Endometrium (tissue), 2 donors: ENCODE data around the gene ENTR1.

Experiments used
- FAIRE-seq: peaks from 2 replicates; lab custom pipeline; 2012; peaks lifted over from hg19 to GRCh38; lab: Jason Lieb, UNC
- donor health status: control.
- donor health status: control.

The ENTR1 gene

DNA sequence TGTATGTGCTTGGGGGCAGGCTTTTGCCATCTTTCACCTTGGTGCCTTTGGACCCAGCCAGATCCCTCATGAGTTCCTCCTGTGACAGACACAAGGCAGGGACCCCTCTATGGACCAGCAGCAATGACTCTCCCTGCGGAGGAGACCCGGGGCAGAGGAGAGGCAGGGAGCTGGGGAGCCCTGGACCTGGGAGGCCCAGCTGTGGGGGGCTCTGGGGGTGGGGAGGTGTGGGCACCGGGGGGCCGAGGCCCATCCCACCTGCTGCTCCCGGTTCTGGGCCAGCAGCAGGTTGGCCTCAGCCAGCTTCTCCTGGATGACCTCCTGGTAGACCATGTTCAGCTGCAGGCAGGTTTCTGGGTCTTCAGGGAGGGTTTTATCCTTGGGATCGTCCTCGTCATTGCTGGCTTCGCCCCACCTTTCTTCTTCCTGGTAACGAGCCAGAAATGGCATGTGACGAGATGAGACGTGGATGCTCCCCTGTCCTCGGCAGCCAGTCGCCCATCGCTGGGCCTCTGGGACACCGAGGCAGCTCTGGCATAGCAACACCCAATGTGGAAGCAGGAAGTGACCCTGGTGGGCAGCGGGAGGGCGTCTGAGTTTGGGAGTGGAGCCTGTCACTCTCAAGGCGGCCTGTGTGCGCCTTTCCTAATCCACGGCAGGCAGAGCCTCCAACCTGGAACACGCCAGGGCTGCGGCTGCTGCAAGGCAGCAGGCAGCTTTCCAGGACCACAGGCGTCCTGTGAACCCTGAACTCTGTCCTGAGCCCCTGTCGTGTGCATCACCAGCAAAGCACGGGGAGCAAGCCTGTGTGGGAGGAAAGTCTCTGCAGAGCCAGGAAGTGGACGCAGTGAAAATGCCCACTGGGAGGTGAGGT is 14.8 kb downstream of the ENTR1 start:
- no peak for FAIRE-seq

GRCh38 chr9:136395020-136395340 is 15.4 kb downstream of the ENTR1 start:
- no peak for FAIRE-seq

DNA sequence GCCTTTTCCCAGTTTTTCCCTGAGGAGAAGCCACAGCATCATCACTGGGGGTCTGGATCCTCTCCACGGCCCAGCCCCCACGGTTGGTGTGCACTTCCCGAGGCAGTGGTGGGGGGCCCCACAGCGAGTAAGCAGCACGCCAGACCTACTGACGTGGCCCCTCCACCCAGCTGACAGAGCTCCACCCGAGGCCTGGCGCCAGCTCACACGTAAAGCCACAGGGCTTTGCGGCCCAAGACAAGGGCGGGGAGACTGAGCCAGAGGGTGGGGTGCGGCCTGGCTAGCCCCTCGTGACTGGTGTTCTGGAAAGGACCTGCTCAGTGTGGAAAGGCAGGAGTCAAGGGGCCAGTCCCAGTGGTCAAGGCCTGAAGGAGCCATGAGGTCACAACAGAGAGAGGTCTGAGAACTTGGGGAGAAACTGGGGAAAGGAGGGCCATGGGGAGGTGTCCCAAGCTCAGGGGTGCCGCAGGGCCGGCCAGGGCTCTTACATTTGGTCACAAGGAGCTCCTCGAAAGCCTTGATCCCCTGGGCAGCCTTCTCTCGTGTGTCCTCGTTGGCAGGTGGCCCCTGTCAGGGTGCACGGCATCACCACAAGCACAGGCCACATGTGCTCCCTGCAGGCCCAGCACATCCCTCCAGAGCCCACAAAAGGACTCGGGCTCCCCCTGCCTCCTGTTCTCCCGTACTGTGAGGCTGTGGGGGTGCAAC is 15.9 kb downstream of the ENTR1 start:
- FAIRE-seq = no peak

DNA sequence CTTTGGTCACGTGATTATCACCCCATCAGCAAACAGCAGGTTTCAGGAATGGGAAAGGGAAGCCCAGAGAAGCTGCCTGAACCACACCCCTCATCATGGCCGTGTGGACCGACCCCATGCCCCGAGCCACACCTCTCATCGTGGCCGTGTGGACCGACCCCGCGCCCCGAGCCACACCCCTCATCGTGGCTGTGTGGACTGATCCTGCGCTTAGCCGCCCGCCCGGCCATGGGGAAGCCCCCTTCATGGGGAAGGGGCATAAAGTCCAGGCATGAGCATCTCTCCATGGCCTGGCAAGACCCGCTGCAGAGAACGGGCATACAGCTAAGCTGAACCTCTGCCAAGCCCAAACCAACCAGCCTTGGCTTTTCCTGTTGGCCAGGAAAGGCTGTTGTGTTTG is 16.9 kb downstream of the ENTR1 start:
- no peak for FAIRE-seq

DNA sequence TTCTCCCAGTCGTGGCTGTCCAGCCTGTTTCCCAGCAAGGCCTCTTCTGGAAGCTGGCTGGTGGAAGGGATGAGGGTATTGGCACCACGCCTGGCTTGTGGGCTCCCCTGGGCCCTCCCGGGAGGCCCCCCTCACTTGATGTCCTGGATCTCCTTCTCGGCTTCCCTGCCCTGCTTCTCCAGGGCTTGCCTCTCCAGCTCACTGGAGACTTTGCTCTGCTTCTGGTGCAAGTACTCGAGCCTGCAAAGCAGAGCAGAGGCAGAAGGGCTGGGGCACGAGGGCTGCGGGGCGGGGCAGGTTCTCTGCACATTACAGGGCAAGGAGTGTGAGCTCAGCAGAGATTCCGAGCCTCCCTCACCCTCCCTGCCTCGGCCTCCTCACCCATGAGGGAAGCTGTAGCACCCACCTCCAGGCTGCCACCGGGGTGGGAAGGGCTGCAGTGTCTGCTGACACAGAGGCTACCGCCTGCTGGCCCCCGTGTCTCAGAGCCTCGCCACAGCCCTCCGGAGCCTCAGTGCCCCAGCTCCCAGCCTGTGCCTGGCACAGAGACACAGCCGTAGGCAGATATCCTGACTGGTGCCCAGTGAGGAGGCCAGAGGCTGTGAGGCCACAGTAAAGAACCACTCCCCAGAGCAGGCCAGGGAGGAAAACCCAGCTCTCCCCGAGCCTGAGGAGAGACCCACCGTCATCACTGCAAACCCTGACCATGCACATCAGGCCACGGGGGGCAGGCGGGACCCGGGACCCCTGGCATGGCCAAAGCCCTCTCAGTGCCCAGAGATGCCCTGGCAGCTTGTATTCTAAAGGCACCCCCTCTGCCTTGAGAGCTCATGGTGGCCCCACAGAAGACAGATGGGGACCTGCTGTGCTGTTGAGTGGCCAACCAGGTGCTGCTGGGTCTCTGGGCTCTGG is 17.6 kb downstream of the ENTR1 start:
- FAIRE-seq = no peak

- no peak for FAIRE-seq
Measured at GRCh38 chr9:136391737-136392537, 18.5 kb downstream of the ENTR1 start.

- no peak for FAIRE-seq
Measured at GRCh38 chr9:136389396-136389795, 21.0 kb downstream of the ENTR1 start.

- FAIRE-seq = no peak
Measured at GRCh38 chr9:136387217-136387616, 23.2 kb downstream of the ENTR1 start.

GRCh38 chr9:136386018-136386417 is 24.4 kb downstream of the ENTR1 start:
- no peak for FAIRE-seq

DNA sequence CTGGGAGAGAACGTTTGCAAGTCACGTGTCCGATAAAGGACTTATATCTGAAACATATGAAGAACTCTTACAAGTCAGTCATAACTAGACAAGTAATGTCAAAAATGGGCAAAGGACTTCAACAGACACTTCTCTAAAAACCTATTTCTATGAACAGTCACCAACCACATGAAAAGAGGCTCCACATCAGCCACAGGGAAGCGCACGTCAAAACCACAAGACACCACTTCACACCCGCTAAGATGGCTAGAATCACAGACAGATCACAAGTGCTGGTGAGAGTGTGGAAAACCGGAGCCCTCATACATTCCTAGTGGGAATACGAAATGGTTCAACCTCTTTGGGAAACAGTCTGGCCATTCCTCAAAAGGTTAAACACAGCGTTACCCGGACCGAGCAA is 25.4 kb downstream of the ENTR1 start:
- FAIRE-seq = no peak

GRCh38 chr9:136383436-136383835 is 27.0 kb downstream of the ENTR1 start:
- no peak for FAIRE-seq

DNA sequence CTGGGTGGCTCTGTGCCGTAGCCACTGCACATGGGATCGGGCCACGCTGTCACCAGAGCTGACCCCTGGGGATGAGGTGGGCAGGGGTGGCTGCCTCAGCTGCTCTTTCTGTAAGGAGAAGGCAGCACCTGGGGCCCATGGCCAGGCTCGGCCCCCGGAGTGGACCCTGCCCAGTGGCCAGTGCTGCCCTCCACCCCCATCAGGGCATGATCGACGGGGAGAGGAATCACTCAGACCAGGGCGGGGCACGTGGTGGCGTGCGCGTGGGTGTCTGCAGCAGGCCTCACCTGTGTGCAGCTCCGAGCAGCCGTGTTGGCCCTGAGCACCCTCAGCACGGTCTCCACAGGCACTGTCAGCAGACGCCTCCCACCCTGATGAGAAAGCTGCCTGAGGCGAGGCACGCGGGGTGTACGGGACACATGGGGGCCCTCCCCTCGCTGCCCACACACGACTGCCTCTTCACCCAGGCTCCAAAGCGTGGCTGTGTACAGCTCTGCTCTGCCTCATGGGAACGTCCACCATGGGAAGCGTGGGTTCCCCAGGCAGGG is 28.4 kb downstream of the ENTR1 start:
- no peak for FAIRE-seq

GRCh38 chr9:136381311-136381710 is 29.1 kb downstream of the ENTR1 start:
- no peak for FAIRE-seq

GRCh38 chr9:136380381-136380780 is 30.0 kb downstream of the ENTR1 start:
- FAIRE-seq = no peak

DNA sequence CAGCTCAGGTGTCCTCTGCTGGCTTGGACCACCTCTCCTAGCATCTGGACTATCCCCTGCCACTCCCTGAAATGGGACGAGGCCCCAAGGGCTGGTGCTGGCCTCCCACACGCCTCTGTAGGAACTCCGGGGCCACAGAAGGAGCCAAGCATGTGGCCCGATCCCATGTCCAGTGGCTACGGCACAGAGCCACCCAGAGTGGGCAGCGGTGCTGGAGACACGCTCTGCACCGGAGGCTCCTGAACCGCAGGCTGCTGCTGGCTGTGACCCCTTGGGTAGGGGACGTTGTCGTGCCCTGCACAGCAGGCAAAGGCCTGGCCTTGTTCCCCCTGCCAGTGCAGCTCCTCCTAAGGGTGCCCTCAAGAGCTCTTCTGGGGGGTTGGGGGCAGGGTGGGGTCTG is 30.5 kb downstream of the ENTR1 start:
- no peak for FAIRE-seq

DNA sequence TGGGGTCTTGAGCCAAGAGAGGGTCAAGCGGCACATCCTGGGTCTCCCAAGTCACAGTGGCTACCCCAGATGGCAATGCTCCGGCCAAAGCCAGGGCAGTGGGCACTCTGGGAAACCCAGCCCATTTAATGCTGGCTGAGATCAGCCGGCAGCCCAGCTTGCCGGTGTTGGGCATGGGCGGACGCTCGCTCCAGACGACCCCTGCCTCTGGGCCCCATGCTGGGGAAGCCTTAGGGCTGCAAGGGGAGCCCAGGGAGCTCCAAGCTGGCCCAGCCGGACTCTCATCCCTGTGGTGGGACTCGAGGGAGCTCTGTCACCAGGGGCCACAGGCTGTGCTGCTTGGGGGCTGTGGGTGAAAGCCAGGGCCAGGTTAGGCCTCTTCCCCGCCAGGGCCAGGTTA is 31.0 kb downstream of the ENTR1 start:
- FAIRE-seq = no peak

GRCh38 chr9:136379003-136379287 is 31.5 kb downstream of the ENTR1 start:
- no peak for FAIRE-seq

- no peak for FAIRE-seq
Measured at GRCh38 chr9:136378170-136379002, 32.0 kb downstream of the ENTR1 start.

DNA sequence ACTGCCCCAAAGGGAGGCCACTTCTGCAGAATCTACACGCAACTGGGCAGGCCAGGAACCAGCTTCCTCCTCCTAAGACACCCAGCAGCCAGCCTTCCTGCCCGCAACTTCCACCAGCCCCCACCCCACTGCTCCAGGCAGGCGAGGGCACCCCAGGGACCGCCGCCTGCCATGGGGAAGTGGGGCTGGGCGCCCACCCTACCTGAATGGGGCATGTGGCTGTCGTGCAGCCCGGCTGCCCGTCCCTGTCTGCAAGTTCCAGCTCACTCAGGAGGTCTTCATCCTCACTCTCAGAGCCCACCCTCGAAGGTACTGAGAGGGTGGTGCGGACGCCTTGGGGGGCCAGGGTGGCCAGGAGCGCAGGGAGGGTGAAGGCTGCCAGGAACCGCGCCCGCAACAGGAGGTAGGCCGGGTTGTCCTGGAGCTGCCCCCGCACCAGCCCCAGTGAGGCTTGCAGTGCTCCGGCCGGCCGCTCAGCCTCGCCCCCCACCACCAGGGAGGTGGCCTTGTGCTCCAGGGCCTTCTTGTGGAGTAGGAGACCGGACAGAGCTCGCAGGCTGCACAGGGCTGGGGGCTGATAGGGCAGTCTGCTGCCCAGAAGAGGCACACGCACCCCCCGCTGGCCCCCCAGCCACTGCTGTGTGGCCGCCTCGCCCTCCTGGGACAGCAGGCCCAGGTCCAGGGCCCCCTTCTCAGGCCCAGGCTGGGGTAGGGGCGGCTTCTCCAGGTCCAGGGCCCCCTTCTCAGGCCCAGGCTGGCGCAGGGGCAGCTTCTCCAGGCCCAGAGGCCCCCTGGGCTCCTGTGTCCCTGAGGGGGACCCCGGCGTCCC is 32.9 kb downstream of the ENTR1 start:
- no peak for FAIRE-seq

DNA sequence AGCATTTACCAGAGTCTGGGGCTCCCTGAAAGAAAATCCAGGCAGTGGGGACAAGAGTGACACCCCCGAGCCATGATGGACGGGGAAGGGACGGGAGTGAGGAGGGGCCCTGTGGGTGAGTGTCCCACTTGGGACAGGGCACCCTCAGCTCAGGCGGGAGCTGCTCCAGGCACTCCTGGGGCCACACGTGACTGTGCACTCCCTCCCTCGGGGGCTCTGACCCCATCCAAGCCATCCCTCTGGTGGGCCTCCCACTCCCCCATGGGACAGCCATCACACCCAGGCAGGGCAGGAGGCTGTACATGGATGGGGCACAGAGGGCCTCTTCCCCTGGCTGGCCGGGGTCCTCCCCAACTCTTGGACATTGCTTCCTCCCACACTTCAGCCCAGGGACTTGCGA is 34.0 kb downstream of the ENTR1 start:
- no peak for FAIRE-seq
